Measurements from ENCODE around the gene EYA2. TPM values are rescaled to one million over a fixed set of nuclear protein-coding genes. Genes with fewer than 3 reads are reported as not detected.

EYA2 gene
- total and polyA plus RNA-seq, 4 donors, result 0.17 to 0.54 (median 0.23) TPM; not detected in 1

DNA sequence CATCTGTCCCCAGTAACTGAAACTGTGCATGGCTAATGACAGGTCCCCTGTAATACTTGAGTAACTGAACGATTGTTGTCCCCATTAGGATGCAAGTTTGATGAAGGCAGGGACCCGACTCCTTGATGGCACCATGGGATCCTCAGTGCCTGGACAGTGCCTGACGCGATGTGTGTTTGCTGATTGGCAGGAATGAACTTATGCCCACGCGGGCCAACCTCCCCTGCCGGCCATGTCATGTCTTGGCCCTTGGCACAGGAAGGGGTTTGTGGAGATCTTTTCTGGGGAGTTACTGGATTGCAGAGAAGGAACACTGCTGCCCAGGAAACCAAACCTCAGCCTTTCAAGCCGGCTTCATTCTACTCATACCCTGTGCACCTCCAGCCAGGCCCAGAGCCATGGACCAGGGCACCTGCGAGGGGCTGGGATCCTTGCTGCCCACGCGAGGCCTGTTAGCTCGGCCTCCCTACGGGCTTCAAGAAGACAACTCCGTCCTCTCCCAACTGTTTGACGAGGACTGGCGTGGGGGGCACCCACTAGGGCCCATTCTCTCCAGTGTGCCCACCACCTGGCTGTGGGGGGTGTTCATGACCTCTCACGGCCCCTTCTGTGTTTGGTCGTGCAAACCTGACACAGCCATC is 314.0 kb downstream of the EYA2 start (continued):
- TF ChIP-seq FOXA1 (IDR thresholded peaks at IDR 0.05), result no peak

DNA sequence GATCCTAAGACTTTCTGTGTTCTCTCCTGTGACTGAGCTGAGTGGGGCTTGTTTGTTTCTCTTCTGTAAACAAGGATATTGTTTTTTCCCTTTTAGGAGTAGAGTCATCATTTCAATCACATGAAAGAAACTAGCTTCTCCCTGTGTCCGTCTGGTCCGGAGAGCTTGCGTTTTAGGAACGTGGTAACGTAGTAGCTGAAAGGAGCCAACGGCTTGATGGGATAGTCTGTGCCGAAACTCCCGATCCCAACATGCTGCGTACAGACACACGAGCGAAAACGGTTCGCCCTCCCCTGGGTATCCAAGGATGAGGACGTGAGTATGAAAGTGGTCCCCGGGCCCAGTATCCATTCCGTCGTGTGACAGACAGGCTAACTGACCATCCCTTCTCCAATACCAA is 315.3 kb downstream of the EYA2 start:
- Histone ChIP-seq H3K4me1 (ENCODE audit: control insufficient read depth in 4 of 4, insufficient read depth in 4 of 4, low read length in 3 of 4) (peaks cover 0 to 5% (median 2%) of the 10 kb centered on the region in 4 donors), H3K9me3 (ENCODE audit: control insufficient read depth in 4 of 4, low read length in 3 of 4) (no peaks in the 10 kb centered on the region), H3K9ac (ENCODE audit: low read depth in 1 of 2, low read length in 2 of 2) (no peak overlapping the region), H3K27me3 (ENCODE audit: control insufficient read depth in 4 of 4, insufficient read depth in 4 of 4, low read length in 3 of 4) (no peaks in the 10 kb centered on the region), H3K27ac (ENCODE audit: low read depth in 1 of 2, low read length in 2 of 2) (no peak overlapping the region), H3K4me3 (ENCODE audit: low read depth in 1 of 3, low read length in 3 of 3) (no peak overlapping the region), H3K36me3 (ENCODE audit: control insufficient read depth in 4 of 4, insufficient read depth in 3 of 4, low read depth in 1 of 4, low read length in 3 of 4) (peaks cover 5 to 50% (median 25%) of the 10 kb centered on the region in 4 donors)
- WGBS, result 96% methylated on average over 17 of the region's 17 CpGs
- no peak for TF ChIP-seq RAD21 (IDR thresholded peaks at IDR 0.05)
- TF ChIP-seq HNF4A (conservative IDR thresholded peaks at IDR 0.05), result no peak
- TF ChIP-seq YY1 (IDR thresholded peaks at IDR 0.05), result no peak
- TF ChIP-seq SP1 (IDR thresholded peaks at IDR 0.05), result no peak
- TF ChIP-seq, protein P1, sequence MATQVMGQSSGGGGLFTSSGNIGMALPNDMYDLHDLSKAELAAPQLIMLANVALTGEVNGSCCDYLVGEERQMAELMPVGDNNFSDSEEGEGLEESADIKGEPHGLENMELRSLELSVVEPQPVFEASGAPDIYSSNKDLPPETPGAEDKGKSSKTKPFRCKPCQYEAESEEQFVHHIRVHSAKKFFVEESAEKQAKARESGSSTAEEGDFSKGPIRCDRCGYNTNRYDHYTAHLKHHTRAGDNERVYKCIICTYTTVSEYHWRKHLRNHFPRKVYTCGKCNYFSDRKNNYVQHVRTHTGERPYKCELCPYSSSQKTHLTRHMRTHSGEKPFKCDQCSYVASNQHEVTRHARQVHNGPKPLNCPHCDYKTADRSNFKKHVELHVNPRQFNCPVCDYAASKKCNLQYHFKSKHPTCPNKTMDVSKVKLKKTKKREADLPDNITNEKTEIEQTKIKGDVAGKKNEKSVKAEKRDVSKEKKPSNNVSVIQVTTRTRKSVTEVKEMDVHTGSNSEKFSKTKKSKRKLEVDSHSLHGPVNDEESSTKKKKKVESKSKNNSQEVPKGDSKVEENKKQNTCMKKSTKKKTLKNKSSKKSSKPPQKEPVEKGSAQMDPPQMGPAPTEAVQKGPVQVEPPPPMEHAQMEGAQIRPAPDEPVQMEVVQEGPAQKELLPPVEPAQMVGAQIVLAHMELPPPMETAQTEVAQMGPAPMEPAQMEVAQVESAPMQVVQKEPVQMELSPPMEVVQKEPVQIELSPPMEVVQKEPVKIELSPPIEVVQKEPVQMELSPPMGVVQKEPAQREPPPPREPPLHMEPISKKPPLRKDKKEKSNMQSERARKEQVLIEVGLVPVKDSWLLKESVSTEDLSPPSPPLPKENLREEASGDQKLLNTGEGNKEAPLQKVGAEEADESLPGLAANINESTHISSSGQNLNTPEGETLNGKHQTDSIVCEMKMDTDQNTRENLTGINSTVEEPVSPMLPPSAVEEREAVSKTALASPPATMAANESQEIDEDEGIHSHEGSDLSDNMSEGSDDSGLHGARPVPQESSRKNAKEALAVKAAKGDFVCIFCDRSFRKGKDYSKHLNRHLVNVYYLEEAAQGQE (IDR thresholded peaks at IDR 0.05), result no peak
- TF ChIP-seq GABPA (IDR thresholded peaks at IDR 0.05 in 1 of 2, conservative IDR thresholded peaks at IDR 0.05 in 1 of 2), result no peak
- no peak for TF ChIP-seq JUND (IDR thresholded peaks at IDR 0.05)
- TF ChIP-seq, protein P2, sequence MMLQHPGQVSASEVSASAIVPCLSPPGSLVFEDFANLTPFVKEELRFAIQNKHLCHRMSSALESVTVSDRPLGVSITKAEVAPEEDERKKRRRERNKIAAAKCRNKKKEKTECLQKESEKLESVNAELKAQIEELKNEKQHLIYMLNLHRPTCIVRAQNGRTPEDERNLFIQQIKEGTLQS (IDR thresholded peaks at IDR 0.05), result no peak
- TF ChIP-seq TAF1 (conservative IDR thresholded peaks at IDR 0.05), result no peak
- TF ChIP-seq, protein P3, sequence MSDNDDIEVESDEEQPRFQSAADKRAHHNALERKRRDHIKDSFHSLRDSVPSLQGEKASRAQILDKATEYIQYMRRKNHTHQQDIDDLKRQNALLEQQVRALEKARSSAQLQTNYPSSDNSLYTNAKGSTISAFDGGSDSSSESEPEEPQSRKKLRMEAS (IDR thresholded peaks at IDR 0.05), result no peak
- TF ChIP-seq RXRA (IDR thresholded peaks at IDR 0.05), result no peak
- TF ChIP-seq, protein P4, sequence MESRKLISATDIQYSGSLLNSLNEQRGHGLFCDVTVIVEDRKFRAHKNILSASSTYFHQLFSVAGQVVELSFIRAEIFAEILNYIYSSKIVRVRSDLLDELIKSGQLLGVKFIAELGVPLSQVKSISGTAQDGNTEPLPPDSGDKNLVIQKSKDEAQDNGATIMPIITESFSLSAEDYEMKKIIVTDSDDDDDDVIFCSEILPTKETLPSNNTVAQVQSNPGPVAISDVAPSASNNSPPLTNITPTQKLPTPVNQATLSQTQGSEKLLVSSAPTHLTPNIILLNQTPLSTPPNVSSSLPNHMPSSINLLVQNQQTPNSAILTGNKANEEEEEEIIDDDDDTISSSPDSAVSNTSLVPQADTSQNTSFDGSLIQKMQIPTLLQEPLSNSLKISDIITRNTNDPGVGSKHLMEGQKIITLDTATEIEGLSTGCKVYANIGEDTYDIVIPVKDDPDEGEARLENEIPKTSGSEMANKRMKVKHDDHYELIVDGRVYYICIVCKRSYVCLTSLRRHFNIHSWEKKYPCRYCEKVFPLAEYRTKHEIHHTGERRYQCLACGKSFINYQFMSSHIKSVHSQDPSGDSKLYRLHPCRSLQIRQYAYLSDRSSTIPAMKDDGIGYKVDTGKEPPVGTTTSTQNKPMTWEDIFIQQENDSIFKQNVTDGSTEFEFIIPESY (IDR thresholded peaks at IDR 0.05), result no peak
- no peak for TF ChIP-seq FOXA1 (IDR thresholded peaks at IDR 0.05)
- no peak for TF ChIP-seq EGR1 (IDR thresholded peaks at IDR 0.05; ENCODE audit: low read depth in 2 of 2)
- TF ChIP-seq, protein P5, sequence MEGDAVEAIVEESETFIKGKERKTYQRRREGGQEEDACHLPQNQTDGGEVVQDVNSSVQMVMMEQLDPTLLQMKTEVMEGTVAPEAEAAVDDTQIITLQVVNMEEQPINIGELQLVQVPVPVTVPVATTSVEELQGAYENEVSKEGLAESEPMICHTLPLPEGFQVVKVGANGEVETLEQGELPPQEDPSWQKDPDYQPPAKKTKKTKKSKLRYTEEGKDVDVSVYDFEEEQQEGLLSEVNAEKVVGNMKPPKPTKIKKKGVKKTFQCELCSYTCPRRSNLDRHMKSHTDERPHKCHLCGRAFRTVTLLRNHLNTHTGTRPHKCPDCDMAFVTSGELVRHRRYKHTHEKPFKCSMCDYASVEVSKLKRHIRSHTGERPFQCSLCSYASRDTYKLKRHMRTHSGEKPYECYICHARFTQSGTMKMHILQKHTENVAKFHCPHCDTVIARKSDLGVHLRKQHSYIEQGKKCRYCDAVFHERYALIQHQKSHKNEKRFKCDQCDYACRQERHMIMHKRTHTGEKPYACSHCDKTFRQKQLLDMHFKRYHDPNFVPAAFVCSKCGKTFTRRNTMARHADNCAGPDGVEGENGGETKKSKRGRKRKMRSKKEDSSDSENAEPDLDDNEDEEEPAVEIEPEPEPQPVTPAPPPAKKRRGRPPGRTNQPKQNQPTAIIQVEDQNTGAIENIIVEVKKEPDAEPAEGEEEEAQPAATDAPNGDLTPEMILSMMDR (IDR thresholded peaks at IDR 0.05; ENCODE audit: low read depth, low read length, missing input control), result no peak
- no peak for TF ChIP-seq NR2F2 (IDR thresholded peaks at IDR 0.05)
- TF ChIP-seq HNF4G (IDR thresholded peaks at IDR 0.05), result no peak
- TF ChIP-seq FOXA2 (IDR thresholded peaks at IDR 0.05), result no peak
- DNase-seq (ENCODE audit: low spot score), result no peak
